Hematopoietic multipotent progenitor cell treated with erythropoietin and hydrocortisone succinate and interleukin-3 and kit ligand, for 6 days (in vitro differentiated cells): ENCODE results near the gene TLK2.
"Not testable (repeated sequence)": the region's sequence is repeated elsewhere in the genome, so short reads cannot be mapped to it uniquely, and the experiment has no call there.

ENCODE experiments used
- DNase-seq: peaks from one replicate; pipeline ENCODE4 v3.0.0-alpha.2; 2015

TLK2 gene

DNA sequence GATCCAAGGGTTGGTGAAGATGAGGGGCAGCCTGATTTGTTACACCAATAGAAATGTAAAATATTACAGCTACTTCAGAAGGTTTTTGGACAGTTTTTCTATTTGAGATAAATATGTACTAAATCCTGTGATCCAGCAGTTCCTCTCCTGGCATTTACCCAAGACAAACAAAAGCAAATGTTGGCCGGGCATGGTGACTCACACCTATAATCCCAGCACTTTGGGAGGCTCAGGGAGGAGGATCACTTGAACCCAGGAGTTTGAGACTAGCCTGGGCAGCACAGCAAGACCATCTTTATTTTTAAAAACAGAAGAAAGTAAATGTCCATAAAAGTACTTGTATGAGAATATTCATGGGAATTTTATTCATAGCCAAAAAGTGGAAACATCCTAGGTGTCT lies 84.0 kb downstream of the TLK2 start:
- no peak for DNase-seq

DNA sequence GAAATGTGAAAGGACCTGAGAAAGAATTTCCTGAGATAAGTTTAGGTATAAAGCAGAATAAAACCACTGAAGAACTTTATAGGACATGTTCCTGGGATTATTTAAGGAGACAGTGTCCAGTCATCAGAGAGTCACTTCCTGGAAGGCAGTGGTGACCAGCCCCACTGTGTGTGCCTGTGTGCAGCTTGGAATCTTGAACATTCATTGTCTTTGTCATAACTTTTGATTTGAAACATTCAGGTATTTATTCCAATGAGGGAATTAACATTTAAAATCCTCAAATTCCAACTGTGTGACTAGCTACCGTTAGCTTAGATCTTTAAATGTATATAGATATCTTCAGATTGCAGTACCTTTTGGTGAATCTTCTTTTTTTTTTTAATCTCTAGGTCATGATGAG lies 87.2 kb downstream of the TLK2 start:
- no peak for DNase-seq

DNA sequence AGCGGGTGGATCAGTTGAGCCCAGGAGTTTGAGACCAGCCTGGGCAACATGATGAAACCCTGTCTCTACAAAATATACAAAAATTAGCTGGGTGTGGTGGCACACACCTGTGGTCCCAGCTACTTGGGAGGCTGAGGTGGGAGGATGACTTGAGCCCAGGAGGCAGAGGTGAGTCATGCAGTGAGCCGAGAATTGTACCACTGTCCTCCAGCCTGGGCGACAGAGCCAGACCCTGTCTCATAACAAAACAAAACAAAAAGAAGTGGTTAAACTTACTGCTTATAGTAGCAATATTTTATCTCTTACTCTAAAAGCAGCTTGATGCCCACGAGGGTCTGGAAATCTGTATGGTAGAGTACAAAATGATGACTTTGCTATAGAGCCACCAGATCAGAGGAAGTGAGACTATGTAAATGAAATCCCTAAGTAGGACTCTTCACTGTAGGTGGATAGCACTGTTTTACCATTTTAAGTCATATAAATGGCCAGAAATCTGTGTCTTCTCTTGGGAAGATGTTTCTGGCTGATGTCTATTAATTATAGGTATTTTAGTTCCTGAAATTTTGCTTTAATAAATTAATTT lies 88.5 kb downstream of the TLK2 start:
- DNase-seq = no peak

DNA sequence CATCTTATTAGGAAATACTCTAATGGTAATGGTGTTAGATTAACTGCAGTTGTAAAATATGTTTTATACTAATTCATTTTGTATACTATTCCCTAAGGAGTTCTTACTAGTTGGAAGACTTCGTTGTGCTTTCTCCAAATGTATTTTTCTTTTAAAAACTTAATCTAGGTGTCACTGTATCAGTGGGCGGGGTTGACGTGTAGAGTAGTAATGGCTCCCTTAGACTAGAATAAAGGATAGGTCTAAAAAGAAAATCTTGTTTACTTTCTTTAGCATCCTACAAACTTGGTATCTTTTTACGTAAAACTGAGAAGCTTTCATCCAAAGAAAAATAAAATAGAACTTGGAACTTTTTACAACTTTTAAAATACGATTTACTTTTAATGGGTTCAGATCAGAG lies 93.9 kb downstream of the TLK2 start:
- no peak for DNase-seq

DNA sequence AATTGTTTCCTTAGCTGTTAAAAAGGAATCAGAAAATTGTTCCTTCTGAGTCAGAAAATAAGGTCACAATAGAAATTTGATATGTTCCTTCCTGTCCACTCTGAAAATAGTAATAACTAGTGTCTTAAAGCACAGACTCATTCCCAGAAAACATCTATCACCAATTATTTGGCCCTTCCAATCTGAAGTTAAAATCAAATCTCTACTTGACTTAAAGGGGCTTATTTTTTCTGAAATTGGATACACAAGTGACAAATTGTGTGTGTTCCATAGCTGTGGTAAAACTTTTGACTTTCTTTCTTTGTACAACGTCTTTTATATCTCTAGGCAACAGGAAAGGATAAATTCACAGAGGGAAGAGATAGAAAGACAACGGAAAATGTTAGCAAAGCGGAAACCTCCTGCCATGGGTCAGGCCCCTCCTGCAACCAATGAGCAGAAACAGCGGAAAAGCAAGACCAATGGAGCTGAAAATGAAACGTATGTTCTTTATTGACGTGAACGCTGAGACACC lies 94.3 kb downstream of the TLK2 start:
- no peak for DNase-seq

DNA sequence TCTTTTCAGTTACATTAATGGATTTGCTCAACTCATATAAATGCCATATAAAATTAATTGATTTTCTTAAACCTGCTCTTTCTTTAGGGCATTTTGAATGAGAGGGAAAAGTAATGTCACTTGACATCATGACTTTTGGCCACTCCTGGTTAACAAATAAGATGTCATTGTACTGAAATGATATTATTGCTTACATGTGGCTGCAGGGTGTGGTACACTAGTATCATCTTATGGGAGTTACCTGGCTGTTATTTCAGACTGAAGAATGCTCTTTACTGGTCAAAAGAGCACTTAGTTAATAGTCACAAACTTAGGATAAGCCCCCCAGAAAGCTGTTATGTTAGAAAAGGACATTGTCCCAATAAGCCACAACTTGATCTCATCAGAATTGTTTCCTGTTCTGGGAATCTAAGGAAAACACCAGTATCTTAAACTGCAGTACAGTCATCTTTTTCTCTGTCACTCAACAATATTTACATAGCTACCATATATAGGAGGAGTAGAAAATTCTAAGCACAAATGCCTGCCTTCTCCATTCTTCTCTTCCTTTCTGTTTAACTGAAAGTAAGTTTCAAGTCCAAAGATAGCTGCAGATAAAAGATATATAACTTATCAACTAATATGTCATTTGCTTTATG lies 95.0 kb downstream of the TLK2 start:
- no peak for DNase-seq

DNA sequence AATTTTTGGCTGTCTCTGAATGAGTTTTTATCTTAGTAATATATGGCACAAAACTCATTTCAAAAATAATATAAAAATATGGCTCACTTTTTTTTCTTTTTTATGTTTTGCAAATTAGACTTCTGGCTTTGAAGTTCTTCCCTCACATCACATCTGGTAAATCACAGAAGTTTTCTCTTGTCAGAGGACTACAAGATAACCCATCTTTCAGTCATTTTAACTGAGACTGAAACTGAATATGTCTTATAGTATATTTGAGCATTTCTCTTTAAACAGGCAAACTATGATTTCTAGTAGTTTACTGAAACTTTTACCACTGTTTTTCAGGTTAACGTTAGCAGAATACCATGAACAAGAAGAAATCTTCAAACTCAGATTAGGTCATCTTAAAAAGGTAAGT lies 97.8 kb downstream of the TLK2 start:
- DNase-seq = no peak

DNA sequence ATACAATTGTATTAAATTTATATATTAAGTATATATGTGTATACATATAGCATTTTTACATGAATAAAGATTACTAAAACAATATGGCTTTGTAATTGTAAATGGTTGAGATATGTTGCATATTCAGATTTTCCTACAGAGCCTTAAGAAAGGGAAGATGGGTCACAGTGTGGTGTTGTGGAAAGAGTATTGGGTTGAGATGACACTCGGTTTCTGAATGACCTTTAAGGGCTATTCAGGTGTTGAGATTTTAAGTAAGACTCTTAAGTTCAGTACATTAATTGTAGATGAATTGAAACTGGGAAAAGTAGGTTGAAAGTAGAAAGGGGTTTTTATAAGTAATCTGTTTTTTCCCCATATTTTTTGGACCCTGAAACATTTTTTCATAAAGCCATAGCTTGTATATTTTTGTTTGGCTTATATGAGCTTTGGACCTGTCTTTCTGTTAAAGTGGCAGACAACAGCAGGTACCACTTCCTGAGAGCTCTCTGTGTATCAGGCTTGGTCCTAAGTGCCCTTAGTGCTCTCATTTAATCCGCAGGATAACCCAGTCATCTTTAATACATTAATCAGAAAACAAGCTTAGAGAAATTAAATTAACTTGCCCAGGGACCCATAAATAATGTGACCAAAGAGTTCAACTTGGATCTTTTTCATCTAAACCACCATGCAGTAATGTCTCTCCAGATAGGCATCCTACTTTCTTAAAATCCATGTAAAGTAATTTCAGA lies 100.3 kb downstream of the TLK2 start:
- DNase-seq = no peak

DNA sequence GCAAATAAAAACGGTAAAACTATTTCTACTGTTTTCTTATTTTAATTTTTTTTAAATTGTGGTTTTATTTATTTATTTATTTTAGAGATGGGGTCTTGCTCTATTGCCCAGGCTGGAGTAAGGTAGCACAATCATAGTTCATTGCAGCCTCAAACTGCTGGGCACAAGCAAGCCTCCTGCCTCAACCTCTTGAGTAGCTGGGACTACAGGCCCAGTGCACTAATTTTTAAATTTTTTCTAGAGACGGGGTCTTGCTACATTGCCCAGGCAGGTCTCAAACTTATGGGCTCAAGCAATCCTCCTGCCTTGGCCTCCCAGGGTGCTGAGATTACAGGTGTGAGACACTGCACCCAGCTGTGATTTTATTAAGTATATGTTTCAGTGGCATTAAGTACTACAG lies 102.3 kb downstream of the TLK2 start:
- DNase-seq = no peak

DNA sequence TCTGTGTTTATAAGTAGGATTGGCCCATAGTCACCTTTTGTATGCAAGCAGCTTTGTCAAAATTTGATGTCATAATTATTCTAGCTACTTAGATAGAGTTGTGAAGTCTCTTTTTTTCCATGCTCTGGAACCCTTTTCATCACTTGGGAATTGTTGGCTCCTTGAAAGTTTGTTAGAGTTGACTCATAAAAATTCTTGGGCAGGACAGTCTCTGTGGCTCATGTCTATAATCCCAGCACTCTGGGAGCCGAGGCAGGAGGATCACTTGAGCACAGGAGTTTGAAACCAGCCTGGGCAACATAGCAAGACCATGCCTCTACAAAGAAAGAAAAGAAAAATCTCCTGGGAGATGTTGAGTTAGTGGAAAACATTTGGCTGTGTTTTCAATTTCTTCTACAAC lies 103.1 kb downstream of the TLK2 start:
- DNase-seq = no peak

DNA sequence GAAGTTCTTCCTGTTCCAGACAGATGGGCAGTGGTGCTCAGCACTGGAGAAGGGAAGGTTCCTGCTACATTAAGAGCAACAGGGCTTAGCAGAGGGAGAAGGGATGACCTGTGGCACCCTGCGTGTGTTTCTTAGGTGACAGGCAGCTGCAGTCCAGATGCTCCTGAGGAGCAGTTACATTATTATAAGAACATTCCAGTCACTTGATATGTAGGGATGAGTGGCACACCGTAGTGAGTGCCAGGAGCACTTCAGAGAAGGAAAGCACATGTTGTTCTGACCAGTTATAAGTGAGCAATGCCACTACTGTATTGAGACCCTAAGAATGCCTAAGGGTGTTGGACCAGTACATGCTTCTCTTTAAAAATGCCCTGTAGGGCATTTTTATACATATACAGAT lies 108.9 kb downstream of the TLK2 start:
- DNase-seq = no peak

DNA sequence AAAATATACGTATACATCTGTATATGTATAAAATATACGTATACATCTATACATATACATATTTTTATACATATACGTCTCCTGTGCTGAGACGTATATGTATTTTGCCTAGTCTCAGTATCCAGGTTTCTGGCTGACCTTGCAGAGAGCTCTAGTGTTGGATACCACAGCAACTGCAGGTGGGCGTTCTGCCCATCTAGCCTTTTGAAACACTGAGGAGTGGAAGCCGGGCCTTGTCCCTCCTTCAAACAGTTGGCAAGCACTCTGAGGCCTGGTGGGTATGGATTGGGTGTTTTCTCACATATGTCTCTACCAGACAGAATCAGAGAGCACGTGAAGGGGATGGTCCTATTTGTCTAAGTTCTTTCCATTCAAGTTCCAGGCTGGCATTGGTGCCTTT lies 109.5 kb downstream of the TLK2 start:
- no peak for DNase-seq

DNA sequence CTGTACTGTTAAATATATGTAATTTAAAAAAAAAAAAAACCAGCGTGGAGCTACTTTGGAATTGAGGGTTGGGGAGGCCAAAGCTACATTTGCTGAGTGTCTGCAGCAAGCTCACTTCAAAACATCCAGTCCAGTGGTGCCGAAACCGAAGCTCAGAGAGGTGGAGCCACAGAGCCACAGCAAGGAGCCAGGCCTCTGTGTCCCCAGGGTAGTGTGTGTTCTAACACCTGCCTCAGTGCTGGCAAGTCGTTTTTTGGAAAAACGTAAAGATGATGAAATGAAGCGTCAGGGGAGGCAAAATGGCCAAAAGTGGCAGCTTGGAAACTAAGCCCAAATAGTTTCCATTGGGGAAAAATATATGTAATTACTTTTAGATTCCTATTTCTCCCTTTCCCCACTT lies 112.7 kb downstream of the TLK2 start:
- no peak for DNase-seq

DNA sequence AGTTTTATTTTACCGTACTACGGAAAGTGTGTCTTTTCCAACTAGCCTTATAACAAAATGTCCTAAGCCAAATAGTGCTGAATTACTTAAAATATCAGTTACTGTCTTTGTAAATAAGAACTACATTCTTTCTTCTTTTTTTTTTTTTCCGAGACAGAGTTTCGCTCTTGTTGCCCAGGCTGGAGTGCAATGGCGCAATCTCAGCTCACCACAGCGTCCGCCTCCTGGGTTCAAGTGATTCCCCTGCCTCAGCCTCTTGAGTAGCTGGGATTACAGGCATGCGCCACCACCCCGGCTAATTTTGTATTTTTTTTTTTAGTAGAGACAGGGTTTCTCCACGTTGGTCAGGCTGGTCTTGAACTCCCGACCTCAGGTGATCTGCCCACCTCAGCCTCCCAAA lies 113.2 kb downstream of the TLK2 start:
- DNase-seq = not testable (repeated sequence)

DNA sequence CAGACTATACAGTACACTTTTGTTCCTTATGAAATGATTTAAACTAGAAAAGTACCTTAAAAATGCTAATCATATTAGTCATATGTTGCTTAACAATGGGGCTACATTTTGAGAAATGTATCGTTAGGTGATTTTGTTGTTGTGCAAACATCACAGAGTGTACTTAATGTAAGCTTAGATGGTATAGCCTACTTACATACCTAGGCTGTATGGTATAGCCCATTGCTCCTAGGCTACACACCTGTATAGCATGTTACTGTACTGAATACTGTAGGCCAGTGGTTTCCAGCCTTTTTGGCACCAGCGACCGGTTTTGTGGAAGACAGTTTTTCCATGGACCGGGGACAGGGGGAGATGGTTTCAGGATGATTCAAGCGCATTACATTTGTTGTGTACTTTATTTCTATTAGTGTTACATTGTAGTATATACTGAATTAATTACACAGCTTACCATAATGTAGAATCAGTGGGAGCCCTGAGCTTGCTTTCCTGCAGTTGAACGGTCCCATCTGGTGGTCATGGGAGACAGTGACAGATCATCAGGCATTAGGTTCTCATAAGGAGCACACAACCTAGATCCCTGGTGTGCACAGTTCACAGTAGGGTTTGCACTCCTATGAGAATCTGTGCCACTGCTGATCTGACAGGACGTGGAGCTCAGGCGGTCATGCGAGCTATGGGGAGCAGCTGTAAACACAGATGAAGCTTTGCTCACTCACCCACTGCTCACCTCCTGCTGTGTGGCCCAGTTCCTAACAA lies 113.9 kb downstream of the TLK2 start:
- no peak for DNase-seq

DNA sequence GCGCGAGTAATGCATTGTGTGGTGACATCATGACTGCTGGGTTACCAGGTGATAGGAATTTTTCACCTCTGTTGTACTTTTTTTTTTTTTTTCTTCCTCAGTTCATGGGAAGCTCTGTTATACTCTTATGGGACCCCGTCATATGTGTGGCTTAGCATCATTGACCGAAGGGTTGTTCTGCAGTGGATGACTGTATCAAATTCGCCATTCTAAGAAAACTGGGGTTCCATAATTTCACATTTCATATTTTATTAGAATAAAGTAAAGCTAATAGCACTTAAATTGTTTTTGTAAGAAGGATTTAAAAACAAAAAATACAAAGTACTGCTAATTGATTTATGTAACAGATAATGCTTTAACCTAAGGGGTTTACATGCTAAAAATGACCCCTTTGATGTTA lies 116.9 kb downstream of the TLK2 start:
- no peak for DNase-seq

DNA sequence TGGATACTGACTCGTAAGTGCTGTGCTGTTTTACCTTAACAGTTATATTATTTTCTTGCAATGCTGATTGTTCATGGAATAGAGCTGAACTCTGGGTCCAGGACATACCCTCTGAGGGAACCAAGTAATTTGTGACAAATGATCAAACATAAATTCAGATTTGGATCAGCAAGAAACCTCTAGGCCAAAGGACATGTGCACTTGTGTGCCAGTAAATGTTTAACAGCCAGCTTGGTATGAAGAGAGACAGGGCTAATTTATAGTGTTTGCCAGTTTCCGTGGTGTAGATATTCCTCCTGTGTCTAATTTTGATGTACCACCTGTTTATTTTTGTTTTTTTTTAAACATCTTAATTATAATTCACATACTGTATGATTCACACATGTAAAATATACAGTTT lies 118.0 kb downstream of the TLK2 start:
- DNase-seq = no peak

DNA sequence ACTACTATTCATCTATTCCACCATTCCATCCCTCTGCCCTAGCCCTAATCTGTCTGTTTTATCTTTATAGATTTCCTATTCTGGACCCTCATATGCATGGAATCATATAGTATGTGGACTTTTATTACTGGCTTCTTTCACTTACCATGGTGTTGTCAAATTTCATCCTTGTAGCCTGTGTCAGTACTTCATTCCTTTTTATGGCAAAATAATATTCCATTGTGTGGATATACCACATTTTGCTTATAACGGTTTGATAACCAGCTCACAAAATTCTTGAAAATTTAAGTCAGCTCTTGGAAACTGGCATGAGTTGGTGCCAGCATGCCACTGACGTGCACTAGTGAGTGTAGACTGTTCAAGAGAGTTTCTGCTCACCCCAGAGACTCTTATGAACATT lies 118.5 kb downstream of the TLK2 start:
- no peak for DNase-seq

DNA sequence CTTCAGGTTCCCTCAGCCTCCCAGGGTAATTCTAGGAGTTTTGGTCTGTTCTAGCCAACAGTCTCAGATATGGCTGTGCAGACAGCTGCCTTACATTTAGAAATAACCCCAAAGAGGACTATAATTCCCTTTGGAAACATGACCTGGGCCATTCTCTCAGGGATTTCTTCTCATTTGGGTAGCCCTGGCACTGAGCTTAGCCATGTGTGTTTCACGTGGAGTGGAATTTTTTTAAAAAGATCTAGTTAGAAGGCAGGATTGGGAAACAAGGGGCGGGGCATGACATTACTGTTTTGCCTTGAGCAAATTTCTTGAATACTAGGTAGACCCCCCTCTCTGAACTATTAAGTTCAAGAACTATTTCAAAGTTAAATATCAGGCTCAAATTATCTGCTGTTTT lies 119.3 kb downstream of the TLK2 start:
- DNase-seq = no peak

DNA sequence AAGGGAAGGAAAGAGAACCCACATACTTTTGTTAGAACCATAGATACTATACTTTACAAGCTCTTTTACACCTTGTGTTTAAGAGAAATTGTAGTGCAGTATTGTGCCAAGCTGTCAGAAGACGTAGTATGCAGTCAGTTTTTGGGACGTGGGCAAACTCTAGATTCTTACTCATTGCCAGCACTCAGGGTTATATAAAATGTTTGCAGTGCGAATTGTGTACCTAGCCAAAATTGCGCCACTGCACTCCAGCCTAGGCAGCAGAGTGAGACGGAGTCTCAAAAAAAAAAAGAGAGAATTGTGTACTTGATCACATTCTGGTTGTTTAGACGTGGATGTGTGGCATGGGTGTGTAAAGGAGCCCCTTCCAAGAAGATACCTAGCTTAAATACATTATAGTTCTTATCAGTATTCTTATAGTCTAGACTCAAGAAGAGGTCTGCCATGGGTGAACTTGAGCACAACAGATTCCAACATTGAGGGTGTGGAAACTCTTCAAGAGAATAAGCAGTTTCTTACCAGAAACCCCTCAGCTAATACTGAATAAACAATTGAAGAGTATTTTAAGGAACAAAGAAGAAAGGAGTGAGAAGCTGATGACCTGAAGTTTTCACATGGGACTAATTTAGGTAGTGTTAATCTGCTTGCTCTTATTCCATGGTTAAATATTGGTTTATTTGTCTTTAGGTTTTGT lies 121.5 kb downstream of the TLK2 start:
- no peak for DNase-seq

DNA sequence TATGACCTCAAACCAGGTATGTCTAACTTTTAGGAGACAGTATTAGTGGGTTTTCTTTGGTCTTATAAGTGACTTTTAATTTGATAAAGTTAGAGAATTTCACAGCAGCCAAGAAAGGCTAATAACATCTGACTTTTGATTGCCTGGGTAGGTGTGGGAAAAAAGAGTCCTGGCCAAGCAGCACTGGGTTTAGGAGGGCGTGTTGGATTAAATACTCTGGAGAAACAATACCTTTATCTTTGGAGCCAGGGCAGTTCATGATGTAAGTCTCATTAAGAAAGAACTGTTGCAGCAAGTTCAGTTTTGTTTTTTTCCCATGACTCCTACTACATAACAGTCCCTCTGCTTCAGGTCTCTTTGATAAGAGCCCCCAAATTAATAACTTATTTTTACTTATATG lies 122.2 kb downstream of the TLK2 start:
- no peak for DNase-seq

DNA sequence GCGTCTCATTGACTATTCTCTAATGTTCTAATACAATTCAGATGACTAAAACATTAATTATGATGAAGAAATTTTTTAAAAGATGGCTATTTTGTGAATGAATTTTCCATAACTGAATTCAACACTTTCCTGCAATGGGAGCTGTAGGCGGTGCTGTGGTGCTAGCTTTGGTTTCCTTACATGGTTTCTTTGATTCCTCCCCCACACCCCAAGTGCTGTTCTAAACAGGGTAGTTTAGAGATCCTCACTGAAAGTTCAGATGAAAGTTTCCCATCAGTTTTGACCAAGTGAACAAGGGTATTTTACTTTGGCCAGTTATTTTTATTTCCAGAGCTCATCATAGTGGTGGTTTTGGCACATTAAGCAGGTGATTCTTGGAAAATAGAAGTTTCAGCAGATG lies 122.8 kb downstream of the TLK2 start:
- no peak for DNase-seq

DNA sequence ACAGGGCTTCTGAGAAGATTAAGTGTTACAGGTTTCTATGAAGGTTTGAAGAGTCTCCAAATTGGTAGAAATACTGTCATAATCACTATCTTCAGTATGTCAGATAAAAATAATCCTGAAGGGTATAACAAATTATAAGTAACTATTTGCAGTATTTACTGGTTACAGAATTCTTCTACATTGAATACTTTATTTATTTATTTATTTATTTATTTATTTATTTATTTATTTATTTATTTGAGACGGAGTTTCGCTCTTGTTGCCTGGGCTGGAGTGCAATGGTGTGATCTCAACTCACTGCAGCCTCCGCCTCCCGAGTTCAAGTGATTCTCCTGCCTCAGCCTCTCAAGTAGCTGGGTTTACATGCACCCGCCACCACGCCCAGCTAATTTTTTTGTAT lies 125.2 kb downstream of the TLK2 start:
- DNase-seq = not testable (repeated sequence)
